GM19397 (cell line): ENCODE measurements around the gene CACNA1B.

Experiments
- ATAC-seq: cut with Tn5 transposase; IDR thresholded peaks from one replicate; pipeline ENCODE4 v1.9.1; 2021; ENCODE audit warnings: mild to moderate bottlenecking, moderate library complexity; ENCODE audit not compliant: unreplicated experiment

CACNA1B gene

DNA sequence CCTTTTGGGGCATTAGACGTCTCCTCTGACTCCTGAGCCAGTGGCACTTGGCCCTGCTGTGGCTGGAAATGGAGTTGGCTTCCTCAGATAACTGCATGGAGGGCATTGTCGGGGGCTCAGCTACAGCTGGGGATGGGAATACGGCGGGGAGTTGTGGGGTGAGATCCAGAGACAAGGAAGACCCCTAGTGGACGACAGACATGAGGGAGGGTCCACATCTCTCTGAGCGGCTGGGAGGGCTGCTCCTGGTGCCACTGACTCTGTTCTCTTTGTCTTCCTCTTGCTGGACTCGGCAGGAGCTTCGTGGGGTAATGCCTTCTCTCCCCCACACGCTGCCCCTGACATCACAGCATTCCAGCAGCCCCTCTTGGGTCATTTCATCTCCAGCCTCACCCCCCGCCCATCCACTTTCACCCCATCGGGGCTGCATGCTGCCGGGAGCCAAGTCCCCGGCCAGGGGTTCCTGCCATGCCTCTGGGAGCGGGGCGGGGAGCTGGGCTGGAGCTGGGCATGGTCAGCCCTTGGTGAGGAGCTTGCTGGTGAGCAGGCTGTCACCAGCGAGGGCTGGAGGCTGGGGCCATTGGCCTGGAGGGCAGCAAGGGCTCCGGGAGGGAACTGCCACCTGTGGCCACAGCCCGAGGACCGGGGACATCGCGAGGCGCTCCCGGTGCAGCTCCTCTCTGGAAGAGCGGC lies 172.3 kb downstream of the CACNA1B start:
- ATAC-seq = no peak

DNA sequence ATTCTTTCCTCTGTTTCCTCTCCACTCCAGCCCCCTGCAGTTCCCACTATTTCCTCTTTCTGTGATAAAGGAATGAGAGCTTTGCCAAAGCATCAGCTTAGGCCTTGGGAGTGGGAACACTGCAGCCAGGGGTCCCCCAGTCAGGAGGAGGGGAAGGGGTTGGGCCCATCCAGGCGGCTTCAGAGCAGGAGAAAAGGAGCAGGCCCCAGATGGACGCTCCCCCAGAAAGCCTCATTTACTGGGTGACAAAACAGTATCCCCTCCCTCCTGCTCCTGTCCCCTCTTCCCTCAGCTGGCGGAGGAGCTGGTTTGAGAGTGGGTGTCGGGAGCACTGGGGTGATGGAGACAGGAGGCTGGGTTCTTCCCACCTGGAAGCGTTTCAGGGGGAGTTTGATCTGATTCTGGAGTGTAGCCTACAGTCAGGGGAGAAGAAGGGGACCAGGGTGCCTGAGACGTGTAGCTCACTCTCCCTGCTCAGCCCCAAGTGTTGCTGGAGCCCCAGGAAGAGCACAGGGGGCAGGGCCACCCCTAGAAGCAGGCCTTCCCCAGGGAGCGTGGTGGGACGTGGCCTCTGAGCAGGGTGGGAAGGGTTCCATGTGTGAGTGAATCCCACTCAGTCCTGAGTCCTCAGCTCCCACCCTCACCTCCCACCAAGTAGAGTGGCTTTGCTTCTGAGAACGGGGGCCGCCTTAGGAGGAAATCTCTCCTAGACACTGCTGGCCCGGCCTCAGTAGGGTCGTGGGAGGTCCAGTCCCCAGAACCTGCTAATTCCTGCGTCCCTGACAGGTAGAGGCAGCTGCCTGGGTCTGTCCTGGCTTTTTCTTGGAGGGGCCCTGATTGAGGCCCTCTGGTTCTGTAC lies 173.1 kb downstream of the CACNA1B start:
- no peak for ATAC-seq

DNA sequence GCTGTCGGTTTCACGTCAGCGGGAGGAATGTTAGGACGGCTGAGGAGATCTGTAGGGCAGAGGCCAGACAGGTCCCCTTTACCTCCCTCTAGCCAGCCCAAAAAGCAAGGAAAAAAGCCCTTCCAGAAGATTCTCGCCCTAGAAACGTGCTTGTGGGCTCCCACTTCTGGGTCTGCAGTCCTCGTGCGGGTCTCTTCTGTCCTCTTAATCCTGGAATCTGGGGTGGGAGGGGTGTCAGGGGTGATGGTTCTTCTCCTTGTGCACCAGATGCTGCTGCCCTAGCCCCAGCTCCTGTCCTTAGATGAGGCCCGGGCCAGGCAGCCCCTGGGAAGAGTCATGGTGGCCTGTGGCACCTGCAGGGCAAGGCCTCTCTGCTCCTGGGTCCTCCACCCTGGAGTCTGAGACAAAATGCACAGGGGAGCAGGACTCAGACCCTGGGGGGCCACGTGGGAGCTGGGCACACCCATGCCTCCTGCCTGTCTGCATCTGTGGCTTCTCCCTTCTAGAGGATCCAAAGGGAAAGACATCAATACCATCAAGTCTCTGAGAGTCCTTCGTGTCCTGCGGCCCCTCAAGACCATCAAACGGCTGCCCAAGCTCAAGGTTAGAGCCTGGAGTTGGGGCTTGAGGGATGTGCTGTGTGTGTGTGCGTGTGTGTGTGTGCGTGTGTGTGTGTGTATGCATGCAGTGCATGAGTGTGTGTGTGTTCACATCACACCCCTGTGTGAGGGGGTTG lies 174.2 kb downstream of the CACNA1B start:
- ATAC-seq = no peak

- no peak for ATAC-seq
Measured at GRCh38 chr9:138052322-138052615, 174.7 kb downstream of the CACNA1B start.

DNA sequence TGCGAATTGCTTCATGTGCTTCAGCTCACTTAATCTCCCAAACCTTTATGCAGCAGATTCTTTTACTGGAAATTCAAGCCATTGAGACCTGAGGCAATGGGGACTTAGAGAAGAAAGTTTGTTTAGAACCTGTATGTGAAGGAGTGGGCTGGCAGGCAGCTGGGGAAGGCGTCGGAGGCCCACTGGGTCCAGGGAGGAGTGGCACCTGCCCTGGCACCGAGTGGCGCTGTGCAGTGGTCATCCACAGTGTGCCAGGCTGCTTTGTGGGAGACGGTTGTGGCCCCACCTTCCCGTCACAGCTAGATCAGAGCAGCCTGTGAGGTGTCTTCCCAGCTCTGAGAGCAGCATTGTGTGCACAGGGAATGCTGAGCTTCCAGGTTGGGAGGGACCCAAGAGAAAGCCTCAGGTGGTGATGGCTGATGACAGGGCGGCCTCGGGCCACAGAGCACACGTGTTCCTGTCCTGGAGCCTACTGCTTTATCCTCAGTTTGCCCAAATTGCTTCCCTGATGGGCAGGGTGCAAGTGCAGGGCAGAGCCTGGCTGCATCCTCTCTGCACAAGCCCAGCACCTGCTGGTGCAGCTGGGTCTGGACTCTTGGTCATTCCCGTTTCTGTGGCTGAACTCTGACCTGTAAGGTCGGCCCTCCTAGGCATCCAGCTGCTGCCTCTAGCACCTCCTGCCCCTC lies 175.2 kb downstream of the CACNA1B start:
- no peak for ATAC-seq

DNA sequence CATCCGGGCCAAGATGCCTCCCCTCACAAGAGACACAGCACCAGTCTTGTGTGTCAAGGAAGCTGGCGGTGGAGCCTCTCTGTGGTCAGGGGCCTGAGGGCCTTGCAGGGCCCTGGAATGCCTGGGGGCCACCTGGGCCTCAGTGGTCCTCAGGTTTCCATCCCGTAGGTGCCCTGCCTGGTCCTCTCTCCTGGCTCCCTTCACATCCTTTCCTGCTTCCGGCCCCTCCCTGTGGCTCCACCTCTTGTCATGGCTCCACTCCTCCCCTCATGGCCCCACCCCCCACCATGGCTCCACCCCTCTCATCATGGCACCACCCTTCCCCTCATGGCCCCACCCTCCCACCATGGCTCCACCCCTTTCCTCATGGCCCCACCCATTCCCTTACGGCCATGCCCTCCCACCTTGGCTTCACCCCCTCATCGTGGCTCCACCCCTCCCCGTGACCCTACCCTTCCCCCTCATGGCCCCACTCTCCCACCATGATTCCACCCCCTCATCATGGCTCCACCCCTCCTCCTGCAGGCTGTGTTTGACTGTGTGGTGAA lies 175.8 kb downstream of the CACNA1B start:
- ATAC-seq = no peak

- ATAC-seq = no peak
Measured at GRCh38 chr9:138053996-138054752, 176.6 kb downstream of the CACNA1B start.

- no peak for ATAC-seq
Measured at GRCh38 chr9:138057726-138058125, 180.1 kb downstream of the CACNA1B start.

- no peak for ATAC-seq
Measured at GRCh38 chr9:138058181-138058580, 180.6 kb downstream of the CACNA1B start.

DNA sequence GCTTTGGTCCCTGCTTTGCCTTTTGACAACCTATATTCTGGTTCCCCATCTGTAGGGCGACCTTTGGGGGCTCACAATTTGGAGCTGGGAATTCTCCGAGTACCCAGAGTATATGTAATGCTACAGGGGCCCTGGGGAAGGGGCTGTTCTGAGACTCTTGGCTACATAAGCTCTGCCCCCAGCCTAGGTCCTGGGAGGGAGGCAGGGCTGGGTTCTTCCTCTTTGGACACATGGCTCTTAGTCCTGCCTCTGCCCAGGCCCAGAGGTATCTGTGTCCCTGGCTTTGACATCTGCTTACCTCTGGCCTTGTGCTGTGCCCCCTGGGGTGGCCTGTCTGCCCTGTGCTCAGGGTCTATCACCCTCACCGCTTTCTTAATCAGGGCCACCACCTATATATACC lies 181.6 kb downstream of the CACNA1B start:
- ATAC-seq = no peak

GRCh38 chr9:138060365-138060764 lies 182.8 kb downstream of the CACNA1B start:
- ATAC-seq = no peak

- no peak for ATAC-seq
Measured at GRCh38 chr9:138060881-138061280, 183.3 kb downstream of the CACNA1B start.

GRCh38 chr9:138061631-138062030 lies 184.0 kb downstream of the CACNA1B start:
- ATAC-seq = no peak

DNA sequence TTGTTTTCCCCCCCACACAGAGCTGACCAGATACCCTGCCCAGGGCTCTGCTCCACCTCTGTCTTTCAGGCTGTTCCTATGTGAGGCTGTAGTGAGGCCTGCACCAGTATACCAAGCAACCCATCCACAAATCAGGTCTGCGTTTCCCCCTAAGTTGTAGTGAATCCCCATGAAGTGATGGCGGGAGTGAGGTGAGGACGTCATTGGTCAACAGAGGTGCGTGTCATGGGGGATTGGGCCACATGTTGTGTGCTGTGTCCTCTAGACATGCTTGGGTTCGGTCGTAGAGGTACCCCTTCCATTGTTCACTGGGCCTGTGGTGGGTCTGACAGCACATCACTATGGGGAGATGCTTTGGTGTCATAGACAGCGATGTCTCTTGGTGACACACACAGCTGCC lies 184.6 kb downstream of the CACNA1B start:
- no peak for ATAC-seq

- no peak for ATAC-seq
Measured at GRCh38 chr9:138063033-138063432, 185.5 kb downstream of the CACNA1B start.

GRCh38 chr9:138063785-138064184 lies 186.2 kb downstream of the CACNA1B start:
- no peak for ATAC-seq

GRCh38 chr9:138064547-138064946 lies 187.0 kb downstream of the CACNA1B start:
- no peak for ATAC-seq

- no peak for ATAC-seq
Measured at GRCh38 chr9:138065287-138065686, 187.7 kb downstream of the CACNA1B start.

DNA sequence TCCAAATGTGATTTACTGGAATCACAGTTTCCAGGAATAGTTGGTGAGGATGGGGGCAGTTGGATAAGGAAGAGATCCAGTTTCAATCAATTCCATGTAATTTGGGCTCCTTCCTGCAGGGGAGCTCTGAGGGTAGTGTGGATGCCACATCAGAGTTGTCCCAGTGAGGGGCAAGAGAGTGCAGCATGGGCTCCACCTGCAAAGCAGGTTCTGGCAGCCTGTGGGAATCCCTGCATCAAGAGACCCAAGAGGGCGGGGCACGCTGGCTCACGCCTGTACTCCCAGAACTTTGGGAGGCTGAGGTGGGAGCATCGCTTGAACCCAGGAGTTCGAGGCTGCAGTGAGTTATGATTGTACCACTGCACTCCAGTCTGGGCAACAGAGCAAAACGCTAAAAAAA lies 188.5 kb downstream of the CACNA1B start:
- ATAC-seq = no peak
